HL-60 (cell line): Measurements from ENCODE around the gene SLC30A4.

Source experiments
- DNase-seq, 2 experiments: peaks; one replicate each; pipeline ENCODE4 v3.0.0-alpha.2; 2010 to 2020; ENCODE audit warnings: low read depth in 1 of 2, low spot score in 1 of 2
- H3K27ac ChIP-seq: fragments of 250-450 bp; sonication (Bioruptor Pico); replicated peaks from 2 replicates; pipeline ENCODE4 v1.5.1; 2020; ENCODE audit warnings: mild to moderate bottlenecking, moderate library complexity
- H3K27me3 ChIP-seq: fragments of 250-450 bp; sonication (Bioruptor Pico); 2 replicates; pipeline ENCODE4 v1.5.1; 2021; ENCODE audit warnings: mild to moderate bottlenecking, moderate library complexity; ENCODE audit not compliant: insufficient read depth, poor library complexity, severe bottlenecking
- H3K4me3 ChIP-seq: replicated peaks from 2 replicates; pipeline ENCODE4 v1.5.1; 2011; ENCODE audit warnings: mild to moderate bottlenecking, control low read depth, low read length; ENCODE audit not compliant: insufficient read depth
- CTCF ChIP-seq: IDR thresholded peaks from one replicate; pipeline ENCODE4 v1.5.1; 2011; ENCODE audit warnings: low read length, control low read depth, inconsistent platforms; ENCODE audit not compliant: insufficient read depth
- GABPA ChIP-seq: IDR thresholded peaks from 2 replicates; pipeline ENCODE4 v1.6.1; 2012; ENCODE audit warnings: low read depth
- POLR2AphosphoS5 ChIP-seq: IDR thresholded peaks from 2 replicates; pipeline ENCODE4 v1.6.1; 2012; ENCODE audit warnings: low read depth
- SPI1 ChIP-seq: IDR thresholded peaks from 2 replicates; pipeline ENCODE4 v1.6.1; 2012; ENCODE audit warnings: low read depth, mild to moderate bottlenecking, borderline replicate concordance
- TF ChIP-seq, protein P1 (sequence below): IDR thresholded peaks from 2 replicates; pipeline ENCODE4 v1.6.1; 2012; ENCODE audit warnings: low read depth; ENCODE audit not compliant: insufficient replicate concordance

Gene SLC30A4

GRCh38 chr15:45468294-45468693 is 54.3 kb downstream of the SLC30A4 start:
- H3K27ac ChIP-seq = no peak overlapping the region
- no peaks in the 10 kb centered on the region for H3K27me3 ChIP-seq
- no peak for DNase-seq
- TF ChIP-seq POLR2AphosphoS5 = no peak
- TF ChIP-seq, protein P1, sequence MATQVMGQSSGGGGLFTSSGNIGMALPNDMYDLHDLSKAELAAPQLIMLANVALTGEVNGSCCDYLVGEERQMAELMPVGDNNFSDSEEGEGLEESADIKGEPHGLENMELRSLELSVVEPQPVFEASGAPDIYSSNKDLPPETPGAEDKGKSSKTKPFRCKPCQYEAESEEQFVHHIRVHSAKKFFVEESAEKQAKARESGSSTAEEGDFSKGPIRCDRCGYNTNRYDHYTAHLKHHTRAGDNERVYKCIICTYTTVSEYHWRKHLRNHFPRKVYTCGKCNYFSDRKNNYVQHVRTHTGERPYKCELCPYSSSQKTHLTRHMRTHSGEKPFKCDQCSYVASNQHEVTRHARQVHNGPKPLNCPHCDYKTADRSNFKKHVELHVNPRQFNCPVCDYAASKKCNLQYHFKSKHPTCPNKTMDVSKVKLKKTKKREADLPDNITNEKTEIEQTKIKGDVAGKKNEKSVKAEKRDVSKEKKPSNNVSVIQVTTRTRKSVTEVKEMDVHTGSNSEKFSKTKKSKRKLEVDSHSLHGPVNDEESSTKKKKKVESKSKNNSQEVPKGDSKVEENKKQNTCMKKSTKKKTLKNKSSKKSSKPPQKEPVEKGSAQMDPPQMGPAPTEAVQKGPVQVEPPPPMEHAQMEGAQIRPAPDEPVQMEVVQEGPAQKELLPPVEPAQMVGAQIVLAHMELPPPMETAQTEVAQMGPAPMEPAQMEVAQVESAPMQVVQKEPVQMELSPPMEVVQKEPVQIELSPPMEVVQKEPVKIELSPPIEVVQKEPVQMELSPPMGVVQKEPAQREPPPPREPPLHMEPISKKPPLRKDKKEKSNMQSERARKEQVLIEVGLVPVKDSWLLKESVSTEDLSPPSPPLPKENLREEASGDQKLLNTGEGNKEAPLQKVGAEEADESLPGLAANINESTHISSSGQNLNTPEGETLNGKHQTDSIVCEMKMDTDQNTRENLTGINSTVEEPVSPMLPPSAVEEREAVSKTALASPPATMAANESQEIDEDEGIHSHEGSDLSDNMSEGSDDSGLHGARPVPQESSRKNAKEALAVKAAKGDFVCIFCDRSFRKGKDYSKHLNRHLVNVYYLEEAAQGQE = no peak
- no peak for TF ChIP-seq CTCF
- no peak for TF ChIP-seq GABPA
- TF ChIP-seq SPI1 = no peak
- no peak overlapping the region for H3K4me3 ChIP-seq

GRCh38 chr15:45458746-45459403 is 63.7 kb downstream of the SLC30A4 start:
- Histone ChIP-seq H3K4me3 (peak overlapping the region; percentile 29), H3K27me3 (no peaks in the 10 kb centered on the region), H3K27ac (no peak overlapping the region)
- peak; percentile 22 to 60 for DNase-seq
- TF ChIP-seq CTCF = peak; percentile 74
- no peak for TF ChIP-seq GABPA
- no peak for TF ChIP-seq SPI1

GRCh38 chr15:45457641-45458539 is 64.7 kb downstream of the SLC30A4 start:
- TF ChIP-seq, protein P1 = no peak
- TF ChIP-seq POLR2AphosphoS5 = no peak
- no peak for TF ChIP-seq GABPA
- TF ChIP-seq CTCF = peak; percentile 72
- no peak for TF ChIP-seq SPI1
- peak; percentile 61 to 78 for DNase-seq
- Histone ChIP-seq H3K27me3 (no peaks in the 10 kb centered on the region), H3K27ac (no peak overlapping the region), H3K4me3 (peak overlapping the region; percentile 29)
